ENCODE results near the gene BRAF.

The BRAF gene

DNA sequence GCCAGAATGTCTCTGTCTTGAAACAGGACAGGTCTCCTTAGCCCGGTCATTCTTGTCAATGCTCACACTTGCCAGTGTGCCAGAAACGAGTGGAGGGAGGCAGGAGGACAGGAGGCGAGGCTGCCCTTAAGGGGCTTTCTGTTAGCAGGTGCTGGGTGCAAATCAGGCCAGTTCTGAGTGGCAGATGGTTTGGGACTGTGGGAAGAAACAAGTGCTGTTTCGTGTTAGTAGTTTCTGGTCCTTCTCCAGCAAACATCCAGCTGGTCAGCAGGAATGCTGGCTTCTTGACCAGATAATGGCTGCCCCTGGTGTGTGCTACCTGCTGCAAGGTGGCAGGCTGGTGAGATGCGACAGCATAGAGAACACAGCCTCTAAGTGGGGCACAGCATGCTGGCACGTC is 236.4 kb downstream of the BRAF start:
- DNase-seq = peak in 1 of 10 donors; percentile 33
- intact Hi-C loops (cut with DNase I) = no loop called here

DNA sequence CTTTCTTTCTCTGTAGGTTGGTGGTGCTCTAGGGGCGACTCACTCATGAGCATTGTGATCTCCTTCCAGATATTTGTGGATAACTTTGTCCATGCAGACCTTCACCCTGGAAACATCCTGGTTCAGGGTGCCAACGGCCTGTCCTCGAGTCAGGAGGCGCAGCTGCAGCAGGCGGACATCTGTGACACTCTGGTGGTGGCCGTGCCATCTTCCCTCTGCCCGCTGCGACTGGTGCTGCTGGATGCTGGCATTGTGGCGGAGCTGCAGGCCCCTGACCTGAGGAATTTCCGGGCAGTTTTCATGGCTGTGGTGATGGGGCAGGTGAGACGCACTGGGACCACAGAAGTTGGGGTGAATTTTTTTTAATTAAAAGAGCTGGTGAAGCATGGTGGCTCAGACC is 237.8 kb downstream of the BRAF start:
- intact Hi-C loops (cut with DNase I) = no loop called here
- peak in 1 of 10 donors; percentile 71 for DNase-seq

- intact Hi-C loops (cut with DNase I) = no loop called here
Observed at GRCh38 chr7:140685407-140686087, 239.2 kb downstream of the BRAF start.

DNA sequence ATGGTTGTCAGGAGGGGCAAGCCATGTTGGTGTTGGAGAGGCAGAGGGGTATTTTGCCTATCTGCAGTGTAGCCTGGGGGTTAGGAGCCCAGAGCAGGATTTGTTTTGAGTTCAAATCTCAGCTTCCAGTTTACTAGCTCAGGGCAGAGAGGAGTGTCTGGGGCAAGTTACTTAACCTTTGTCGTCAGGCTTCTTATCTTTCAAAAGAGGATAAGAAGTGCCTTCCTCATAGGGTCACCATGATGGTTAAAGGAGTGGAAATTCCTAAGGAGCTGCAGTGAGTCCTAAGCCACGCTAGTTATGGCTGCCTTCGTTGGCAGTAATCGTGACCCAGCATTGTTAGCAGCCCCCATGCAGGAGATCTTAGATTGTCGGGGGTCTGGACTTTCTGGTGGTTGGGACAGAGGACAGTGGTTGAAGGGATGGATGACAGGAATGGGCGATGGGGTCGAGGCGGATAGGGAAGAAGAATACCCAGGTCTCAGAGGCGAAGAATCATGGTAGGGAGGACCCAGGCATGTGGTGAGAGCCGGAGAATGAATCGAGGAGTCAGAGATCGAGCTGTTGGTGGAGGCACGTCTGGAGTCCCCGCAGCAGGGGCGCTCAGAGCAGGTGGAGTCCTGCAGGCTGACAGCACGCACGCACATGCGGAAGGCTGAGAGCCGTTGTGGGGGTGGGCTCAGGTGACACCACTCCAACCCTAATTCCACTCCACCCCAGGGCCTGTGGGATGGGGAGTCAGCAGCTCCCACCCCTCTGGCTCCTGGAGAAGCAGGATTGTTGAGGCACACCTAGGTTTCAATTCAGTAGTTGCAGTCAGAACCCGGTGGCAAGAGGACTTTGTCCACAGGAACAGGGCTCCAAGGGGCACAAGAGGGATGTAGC is 240.4 kb downstream of the BRAF start:
- peak in 1 of 10 donors; percentile 54 for DNase-seq
- intact Hi-C loops (cut with DNase I) = no loop called here

More at GRCh38 chr7:140685407-140686087, 239.2 kb downstream of the BRAF start:
- DNase-seq = peak in 1 of 10 donors; percentile 33

DNA sequence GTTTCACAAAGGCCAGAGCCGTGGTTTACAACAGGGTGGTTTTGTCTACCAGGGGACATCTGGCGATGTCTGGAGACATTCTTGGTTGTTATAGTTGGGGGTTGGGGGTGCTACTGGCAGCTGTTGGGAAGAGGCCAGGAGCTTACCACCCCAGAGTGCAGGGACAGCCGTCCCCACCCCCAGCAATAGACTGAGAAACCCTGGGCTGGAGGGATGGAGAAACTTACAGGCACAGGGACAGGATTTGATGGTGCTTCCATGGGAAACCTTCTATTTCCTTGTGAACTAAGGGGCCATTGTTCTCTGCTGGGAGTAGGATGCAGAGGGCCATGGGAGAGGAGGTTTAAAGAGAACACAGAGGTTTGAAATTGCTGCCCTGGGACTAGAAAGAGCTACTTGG is 241.1 kb downstream of the BRAF start:
- intact Hi-C loops (cut with DNase I) = no loop called here
- DNase-seq = peak in 1 of 10 donors; percentile 82

DNA sequence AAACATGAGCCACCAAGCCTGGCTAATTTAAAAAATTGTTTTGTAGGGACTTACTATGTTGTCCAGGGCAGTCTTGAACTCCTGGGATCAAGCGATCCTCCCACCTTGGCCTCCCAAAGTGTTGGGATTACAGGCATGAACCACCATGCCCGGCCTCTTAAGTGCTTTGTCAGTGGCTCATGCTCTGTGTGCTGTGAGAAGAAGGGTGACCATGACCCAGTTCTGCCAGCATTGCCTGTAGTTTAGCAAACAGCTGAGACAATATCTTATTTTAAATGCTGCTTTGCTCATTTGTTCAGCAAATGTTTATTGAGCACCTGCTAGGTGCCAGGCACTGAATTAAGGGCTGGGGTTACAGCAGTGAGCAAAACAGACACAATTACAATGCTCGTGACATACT is 243.0 kb downstream of the BRAF start:
- intact Hi-C loops (cut with DNase I) = no loop called here
- DNase-seq = peak in 1 of 10 donors; percentile 8

GRCh38 chr7:140680886-140681285 is 243.8 kb downstream of the BRAF start:
- peak in 1 of 10 donors; percentile 52 for DNase-seq
- intact Hi-C loops (cut with DNase I) = no loop called here

- DNase-seq = peak in 1 of 10 donors; percentile 34
- intact Hi-C loops (cut with DNase I) = loop anchor here (5.0 to 10.0 kb wide), 3 partner anchors 136 to 333 kb away; partner anchors contain the start of genes BRAF and MRPS33
Observed at GRCh38 chr7:140679186-140679585, 245.5 kb downstream of the BRAF start.

DNA sequence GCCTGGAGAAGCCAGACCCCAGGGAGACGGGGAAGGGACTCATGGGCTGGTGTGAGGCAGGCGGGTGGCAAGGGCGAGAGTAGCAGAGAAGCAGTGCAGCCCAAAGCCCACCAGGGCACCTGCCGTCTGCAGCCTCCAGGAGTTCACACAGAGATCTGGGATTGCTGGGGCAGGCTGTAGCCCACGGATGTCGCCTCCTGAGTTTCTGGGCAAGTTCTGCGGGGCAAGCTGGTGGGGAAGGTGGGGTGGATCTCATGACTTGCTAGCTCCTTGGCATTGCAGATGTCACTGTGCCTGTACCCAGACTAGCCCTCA is 246.0 kb downstream of the BRAF start:
- intact Hi-C loops (cut with DNase I) = loop anchor here (5.0 to 10.0 kb wide), 3 partner anchors 136 to 334 kb away; partner anchors contain the start of genes BRAF and MRPS33
- DNase-seq = peak in 1 of 10 donors; percentile 58

DNA sequence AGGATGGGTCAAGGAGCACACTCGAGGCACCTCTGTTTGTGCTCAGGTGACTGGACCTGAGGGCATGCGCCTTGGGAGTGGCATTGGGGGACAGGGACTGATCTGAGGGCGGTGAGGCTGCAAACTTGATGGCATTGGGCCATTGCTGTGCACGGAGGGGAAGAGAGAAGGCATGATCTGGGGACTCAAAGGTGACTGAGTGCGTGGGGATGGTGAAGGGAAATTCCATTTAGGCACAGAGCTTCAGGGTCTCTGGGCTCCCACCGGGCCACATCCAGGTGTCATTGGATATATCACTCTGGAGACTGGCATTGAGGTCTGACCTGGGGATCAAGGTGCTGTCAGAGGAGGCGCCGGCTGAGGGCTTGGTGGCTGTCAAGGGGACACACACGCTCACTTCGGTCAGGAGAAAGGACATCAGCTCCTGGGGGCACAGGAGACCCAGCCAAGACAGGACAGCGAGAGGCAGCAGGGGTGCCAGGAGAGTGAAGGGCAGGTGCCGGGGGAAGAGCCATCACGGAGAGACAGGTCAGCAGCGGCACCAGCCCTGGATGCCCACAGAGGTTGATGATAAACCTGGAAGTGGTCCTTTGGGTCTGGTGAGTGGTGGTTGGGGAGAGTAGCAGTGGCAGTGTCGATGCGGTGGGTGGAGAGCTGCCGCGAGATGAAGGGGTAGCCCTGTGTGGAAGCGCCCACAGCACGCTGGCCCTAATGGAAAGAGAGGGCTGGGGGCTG is 246.5 kb downstream of the BRAF start:
- peak in 1 of 10 donors; percentile 69 for DNase-seq
- intact Hi-C loops (cut with DNase I) = loop anchor here (5.0 to 10.0 kb wide), 3 partner anchors 137 to 334 kb away; partner anchors contain the start of genes BRAF and MRPS33

DNA sequence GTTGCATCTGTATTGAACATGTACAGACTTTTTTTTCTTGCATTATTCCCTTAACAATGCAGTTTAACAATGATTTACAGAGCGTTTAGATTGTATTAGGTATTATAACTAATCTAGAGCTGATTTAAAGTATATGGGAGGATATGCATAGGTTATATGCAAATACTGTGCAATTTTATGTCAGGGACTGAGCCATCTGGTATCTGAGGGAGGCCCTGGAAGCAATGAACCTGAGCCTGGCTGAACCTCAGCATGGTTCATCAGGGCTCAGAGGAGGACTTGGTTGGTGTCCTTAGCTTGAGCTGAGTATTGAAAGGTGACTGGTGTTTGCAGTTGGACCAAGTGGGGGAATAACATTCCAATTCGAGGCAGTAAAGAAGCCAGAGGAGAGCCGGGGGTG is 247.2 kb downstream of the BRAF start:
- intact Hi-C loops (cut with DNase I) = loop anchor here (5.0 to 10.0 kb wide), 3 partner anchors 137 to 335 kb away; partner anchors contain the start of genes BRAF and MRPS33
- peak in 1 of 10 donors; percentile 35 for DNase-seq

DNA sequence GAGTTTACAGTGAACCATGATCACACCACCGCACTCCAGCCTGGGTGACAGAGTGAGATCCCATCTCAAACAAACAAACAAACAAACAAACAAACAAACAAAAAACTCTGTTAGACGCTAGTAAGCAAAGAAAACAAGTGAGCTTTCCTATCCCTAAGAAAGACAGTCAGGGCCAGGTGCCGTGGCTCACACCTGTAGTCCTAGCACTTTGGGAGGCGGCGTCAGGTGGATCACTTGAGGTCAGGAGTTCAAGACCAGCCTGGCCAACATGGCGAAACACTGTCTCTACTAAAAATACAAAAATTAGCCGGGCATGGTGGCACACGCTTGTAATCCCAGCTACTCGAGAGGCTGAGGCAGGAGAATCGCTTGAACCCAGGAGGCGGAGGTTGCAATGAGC is 247.8 kb downstream of the BRAF start:
- intact Hi-C loops (cut with DNase I) = loop anchor here (5.0 to 10.0 kb wide), 3 partner anchors 138 to 335 kb away; partner anchors contain the start of genes BRAF and MRPS33
- DNase-seq = peak in 1 of 10 donors; percentile 51

GRCh38 chr7:140676306-140676705 is 248.4 kb downstream of the BRAF start:
- no peak for DNase-seq
- intact Hi-C loops (cut with DNase I) = loop anchor here (5.0 to 10.0 kb wide), 3 partner anchors 138 to 336 kb away; partner anchors contain the start of genes BRAF and MRPS33

DNA sequence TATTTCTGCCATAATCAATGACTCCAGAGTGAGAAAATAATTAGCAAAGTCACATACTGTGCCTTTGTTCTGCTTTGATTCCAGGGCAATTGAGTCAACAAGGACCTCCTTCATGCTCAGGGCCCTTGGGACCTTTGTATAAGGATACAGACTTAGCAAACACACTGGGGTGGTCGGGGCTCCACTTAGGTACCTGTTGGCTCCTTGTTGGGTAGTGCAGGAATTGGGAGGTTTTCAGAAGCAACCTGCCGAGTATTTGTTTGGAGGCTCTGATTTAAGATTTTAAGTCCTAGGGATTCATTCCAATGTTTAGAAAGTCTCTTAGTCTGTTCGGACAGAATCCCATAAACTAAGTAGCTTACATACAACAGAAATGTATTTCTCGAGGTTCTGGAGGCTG is 249.0 kb downstream of the BRAF start:
- DNase-seq = peak in 1 of 10 donors; percentile 33
- intact Hi-C loops (cut with DNase I) = loop anchor here (5.0 to 10.0 kb wide), 3 partner anchors 139 to 337 kb away; partner anchors contain the start of genes BRAF and MRPS33

- DNase-seq = peak in 4 of 10 donors; percentile 25 to 87 (median 46)
- intact Hi-C loops (cut with DNase I) = loop anchor here (5.0 to 10.0 kb wide), 3 partner anchors 140 to 337 kb away; partner anchors contain the start of genes BRAF and MRPS33
Observed at GRCh38 chr7:140674899-140675701, 249.6 kb downstream of the BRAF start.

- peak in 1 of 10 donors; percentile 32 for DNase-seq
- intact Hi-C loops (cut with DNase I) = loop anchor here (10.0 kb wide), 2 partner anchors 140 to 250 kb away; partner anchors contain the start of gene BRAF
Observed at GRCh38 chr7:140674356-140674800, 250.4 kb downstream of the BRAF start.

GRCh38 chr7:140673774-140674155 is 251.0 kb downstream of the BRAF start:
- peak in 2 of 10 donors; percentile 28 to 87 for DNase-seq
- intact Hi-C loops (cut with DNase I) = loop anchor here (10.0 kb wide), 2 partner anchors 141 to 251 kb away; partner anchors contain the start of gene BRAF

DNA sequence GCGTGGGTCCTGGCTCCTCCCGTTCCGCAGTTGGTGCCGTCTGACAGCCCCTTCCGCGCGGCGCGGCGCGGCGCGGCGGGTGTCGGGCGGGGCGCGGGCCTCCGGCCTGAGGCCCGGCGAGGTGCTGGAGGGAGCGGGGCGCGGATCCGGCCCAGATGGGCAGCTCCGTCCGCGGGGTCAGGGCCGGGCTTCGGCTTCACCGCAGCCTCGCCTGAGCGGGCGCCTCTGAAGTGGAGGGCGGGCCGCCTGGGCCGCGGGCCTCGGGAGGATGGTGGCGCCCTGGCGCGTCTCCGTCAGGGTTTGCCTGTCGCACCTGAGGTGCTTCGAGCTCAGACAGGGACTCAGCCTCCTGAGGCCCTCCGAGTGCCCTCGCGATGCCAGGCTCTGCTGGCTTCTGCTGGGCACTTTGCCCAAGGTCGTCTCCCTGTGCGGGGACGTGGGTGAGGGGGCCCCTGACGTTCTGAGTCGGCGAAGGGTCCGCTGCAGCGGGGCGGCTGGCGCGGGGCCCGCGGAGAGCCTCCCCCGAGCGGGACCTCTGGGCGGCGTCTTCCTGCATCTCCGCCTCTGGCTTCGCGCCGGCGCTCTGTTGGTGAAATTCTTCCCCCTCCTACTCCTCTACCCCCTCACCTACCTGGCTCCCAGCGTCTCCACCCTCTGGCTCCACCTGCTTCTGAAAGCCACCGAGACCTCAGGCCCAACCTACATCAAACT is 251.5 kb downstream of the BRAF start:
- intact Hi-C loops (cut with DNase I) = loop anchor here (10.0 kb wide), 2 partner anchors 142 to 252 kb away; partner anchors contain the start of gene BRAF
- peak in 6 of 10 donors; percentile 29 to 91 (median 44) for DNase-seq
